Measurements from ENCODE around the gene ABHD10.
A peak's percentile ranks its signal among the peaks of the same experiment; 100 is the strongest.

Gene ABHD10

DNA sequence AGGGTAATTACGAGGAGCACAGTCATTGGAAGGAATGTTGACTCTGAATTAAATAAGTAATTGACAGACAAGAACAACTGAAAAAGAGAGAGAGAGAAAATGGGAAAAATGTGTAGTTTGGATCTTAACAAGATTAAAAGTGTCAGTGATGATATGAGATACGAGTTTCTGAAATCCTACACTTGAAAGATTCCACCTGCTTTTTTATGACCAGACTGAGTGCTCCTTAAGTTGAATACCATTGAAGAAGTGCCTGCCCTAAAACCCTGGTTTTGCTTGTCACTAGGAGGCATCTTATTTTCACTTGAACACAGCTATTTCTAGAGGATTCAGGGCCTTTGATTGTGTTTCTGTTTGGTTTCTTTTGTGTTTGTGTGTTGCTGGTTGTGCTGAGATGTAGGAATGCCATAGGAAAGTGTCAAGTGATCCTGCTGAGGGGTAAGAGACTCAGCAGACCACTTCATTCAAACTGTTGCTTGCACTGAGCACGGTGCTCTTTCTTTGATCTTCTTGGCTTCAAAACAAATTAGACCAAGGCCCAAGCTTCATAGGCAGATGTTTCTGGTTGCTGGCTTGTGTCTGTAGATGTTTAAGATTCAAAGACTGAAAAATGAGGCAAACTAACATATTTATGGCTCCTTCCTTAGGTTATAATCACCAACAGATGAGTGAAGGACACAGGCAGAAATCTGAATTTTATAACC, 17.2 kb upstream of the ABHD10 start:
- TF ChIP-seq, protein P1, sequence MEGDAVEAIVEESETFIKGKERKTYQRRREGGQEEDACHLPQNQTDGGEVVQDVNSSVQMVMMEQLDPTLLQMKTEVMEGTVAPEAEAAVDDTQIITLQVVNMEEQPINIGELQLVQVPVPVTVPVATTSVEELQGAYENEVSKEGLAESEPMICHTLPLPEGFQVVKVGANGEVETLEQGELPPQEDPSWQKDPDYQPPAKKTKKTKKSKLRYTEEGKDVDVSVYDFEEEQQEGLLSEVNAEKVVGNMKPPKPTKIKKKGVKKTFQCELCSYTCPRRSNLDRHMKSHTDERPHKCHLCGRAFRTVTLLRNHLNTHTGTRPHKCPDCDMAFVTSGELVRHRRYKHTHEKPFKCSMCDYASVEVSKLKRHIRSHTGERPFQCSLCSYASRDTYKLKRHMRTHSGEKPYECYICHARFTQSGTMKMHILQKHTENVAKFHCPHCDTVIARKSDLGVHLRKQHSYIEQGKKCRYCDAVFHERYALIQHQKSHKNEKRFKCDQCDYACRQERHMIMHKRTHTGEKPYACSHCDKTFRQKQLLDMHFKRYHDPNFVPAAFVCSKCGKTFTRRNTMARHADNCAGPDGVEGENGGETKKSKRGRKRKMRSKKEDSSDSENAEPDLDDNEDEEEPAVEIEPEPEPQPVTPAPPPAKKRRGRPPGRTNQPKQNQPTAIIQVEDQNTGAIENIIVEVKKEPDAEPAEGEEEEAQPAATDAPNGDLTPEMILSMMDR (IDR thresholded peaks at IDR 0.05; ENCODE audit: borderline replicate concordance, insufficient read depth, low read depth, low read length), result no peak
- no peak overlapping the region for H3K4me3 ChIP-seq (ENCODE audit: low read depth, low read length)

DNA sequence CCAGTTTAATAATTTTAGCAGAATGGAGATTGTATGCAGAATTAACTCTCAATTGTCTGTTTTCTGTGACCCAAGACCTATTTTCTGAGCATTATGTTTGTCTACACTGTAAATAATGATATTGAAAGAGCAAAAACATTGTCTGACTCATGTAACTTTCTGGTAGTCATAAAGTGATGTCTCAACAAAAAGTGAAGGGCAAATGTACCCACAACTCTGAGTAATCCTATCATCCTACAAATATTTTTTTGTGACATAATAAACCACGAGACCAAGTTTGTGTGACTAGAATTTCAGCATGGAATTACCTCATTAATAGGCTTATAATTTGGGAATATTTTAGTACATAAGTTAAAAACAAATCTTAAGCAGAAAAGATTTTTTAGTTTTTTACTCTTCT, 15.4 kb upstream of the ABHD10 start:
- no peak overlapping the region for H3K4me3 ChIP-seq (ENCODE audit: low read depth, low read length)
- TF ChIP-seq, protein P1 (IDR thresholded peaks at IDR 0.05; ENCODE audit: borderline replicate concordance, insufficient read depth, low read depth, low read length), result no peak

DNA sequence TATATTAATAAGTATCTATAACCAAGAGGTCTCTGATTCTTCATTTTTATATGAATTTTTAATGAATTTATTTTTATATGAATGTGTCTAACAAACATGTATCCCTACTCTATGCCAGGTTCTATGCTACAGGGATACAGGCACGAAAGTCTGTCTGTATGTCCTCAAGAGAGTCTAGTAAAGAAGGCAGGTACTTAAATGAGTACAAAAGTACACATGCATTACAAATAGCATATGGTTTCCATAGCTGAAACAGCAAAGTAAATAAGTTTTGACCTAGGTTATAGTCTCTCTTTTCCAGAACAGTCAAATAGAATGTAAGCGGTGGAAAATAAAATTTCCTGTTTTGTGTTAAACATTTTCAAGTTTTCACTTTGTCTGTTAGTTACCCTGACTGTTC, 13.3 kb upstream of the ABHD10 start:
- TF ChIP-seq, protein P1 (IDR thresholded peaks at IDR 0.05; ENCODE audit: borderline replicate concordance, insufficient read depth, low read depth, low read length), result no peak
- H3K4me3 ChIP-seq (ENCODE audit: low read depth, low read length), result no peak overlapping the region

DNA sequence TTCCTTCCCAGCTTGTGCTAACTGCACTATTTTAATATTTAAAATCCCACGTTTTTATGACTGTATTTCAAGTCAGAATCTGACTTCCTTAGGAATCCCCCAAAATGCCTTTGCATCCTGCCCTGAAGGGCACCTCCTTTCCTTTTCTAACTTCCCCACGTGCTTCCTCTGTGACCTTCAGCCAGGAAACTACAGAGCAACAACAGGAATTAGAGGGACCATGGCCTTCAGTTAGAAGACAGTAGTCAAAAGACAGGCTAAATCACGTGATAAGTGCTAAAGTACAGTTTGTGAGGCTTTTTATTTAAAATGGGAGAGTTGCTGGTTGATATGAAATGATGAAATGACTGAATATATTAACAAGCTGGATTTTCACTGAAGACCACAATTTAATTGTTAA, 11.8 kb upstream of the ABHD10 start:
- H3K4me3 ChIP-seq (ENCODE audit: low read depth, low read length), result no peak overlapping the region
- TF ChIP-seq, protein P1 (IDR thresholded peaks at IDR 0.05; ENCODE audit: borderline replicate concordance, insufficient read depth, low read depth, low read length), result no peak

DNA sequence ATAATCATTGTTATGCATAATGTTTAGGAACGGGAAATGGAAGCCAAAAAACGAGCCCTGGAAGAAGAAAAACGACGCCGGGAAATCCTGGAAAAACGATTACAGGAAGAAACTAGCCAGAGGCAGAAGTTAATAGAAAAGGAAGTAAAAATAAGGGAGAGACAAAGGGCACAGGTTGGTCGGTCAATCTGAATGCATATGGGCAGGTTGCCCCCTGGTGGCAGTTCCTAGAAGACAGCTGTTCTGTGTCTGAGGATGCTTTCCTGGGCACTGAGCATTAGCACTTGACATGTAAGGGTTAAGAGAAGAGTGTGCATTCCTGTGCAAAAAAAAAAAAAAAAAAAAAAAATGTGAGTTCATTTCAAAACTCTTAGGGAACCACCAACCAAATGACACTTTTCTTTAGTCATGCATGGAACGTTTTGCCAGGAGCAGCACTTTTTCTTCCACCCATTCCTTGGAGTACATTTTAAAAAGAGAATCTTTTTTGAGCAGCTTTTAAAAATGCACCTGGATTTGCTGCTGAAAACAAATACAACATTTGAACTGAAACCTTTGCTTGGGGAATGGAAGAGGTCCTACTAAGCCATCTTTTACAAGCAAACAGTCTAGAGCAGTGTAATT, 11.1 kb upstream of the ABHD10 start:
- TF ChIP-seq, protein P1 (IDR thresholded peaks at IDR 0.05; ENCODE audit: borderline replicate concordance, insufficient read depth, low read depth, low read length), result peak; percentile 81
- H3K4me3 ChIP-seq (ENCODE audit: low read depth, low read length), result no peak overlapping the region

DNA sequence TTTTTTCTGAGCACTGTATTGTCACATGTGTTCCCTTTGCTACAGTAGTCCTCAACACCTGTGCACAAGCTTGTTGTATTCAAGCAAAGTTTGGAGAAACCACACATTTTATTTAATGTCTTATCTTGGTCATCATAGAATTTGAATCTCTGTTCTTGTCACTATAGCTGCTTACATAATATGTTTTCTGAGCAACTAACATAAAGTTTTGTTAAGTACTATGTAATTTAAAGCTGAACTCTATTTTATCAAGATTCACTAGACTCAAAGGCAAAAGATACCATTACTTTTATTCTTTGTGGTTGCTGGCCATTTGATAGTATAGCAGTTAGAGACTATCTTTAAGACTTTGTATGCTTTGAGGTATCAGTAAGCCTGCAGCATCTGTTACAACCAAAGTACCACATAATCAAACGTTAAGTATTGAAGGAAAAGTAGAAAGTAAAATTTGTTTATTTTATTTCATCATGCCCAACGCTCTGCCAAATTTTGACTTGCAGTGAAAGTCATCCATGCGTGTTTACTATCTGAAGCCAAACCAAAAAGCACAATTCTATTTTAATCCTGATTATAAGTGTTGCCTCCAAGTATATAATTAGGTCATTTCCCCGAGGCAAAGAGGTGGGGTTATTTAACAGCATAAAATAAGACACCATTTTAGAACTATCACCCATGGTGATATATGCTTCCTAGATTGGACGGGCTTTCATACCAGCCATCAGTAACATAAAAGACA, 10.3 kb upstream of the ABHD10 start:
- no peak overlapping the region for H3K4me3 ChIP-seq (ENCODE audit: low read depth, low read length)
- TF ChIP-seq, protein P1 (IDR thresholded peaks at IDR 0.05; ENCODE audit: borderline replicate concordance, insufficient read depth, low read depth, low read length), result no peak
